ENCODE measurements around the gene EDC4. TPM values are rescaled to one million over a fixed set of nuclear protein-coding genes. Genes with fewer than 3 reads are reported as not detected.

EDC4 gene
- total RNA-seq, 2 experiments from 2014 or later: 134 to 145 TPM

GRCh38 chr16:67923414-67924116 is 50.7 kb downstream of the EDC4 start:
- no peak for DNase-seq
- peaks cover 8% of the 10 kb centered on the region for H3K4me1 Mint-ChIP-seq (ENCODE audit: low read depth)
- no peak overlapping the region for H3K4me3 Mint-ChIP-seq
- intact Hi-C loops (cut with DNase I, micrococcal nuclease): no loop called here
- Histone ChIP-seq H3K4me1 (ENCODE audit: insufficient read depth, low read length) (peaks cover 10% of the 10 kb centered on the region), H3K27me3 (ENCODE audit: control insufficient read depth in 1 of 2, insufficient read depth in 2 of 2, low read length in 2 of 2) (no peaks in the 10 kb centered on the region), H3K36me3 (ENCODE audit: insufficient read depth, low read length) (peaks cover 45% of the 10 kb centered on the region), H3K27ac (ENCODE audit: low read depth in 1 of 2, low read length in 2 of 2) (no peak overlapping the region), H3K9me3 (ENCODE audit: control insufficient read depth in 1 of 2, insufficient read depth in 1 of 2, low read length in 2 of 2) (no peaks in the 10 kb centered on the region), H3K4me3 (ENCODE audit: low read length) (no peak overlapping the region)
- POLR2A ChIA-PET: interaction anchor here (1.2 kb wide), 1 partner anchor 12 kb away, joined by 5 read pairs; the partner anchor contains the start of gene PSMB10
- no peaks in the 10 kb centered on the region for H3K9me3 Mint-ChIP-seq
- no peak for ATAC-seq (ENCODE audit: poor library complexity)
- peaks cover 20% of the 10 kb centered on the region for H3K36me3 Mint-ChIP-seq (ENCODE audit: low read depth)
- CTCF ChIA-PET: no interaction called here
- TF ChIP-seq, protein P1, sequence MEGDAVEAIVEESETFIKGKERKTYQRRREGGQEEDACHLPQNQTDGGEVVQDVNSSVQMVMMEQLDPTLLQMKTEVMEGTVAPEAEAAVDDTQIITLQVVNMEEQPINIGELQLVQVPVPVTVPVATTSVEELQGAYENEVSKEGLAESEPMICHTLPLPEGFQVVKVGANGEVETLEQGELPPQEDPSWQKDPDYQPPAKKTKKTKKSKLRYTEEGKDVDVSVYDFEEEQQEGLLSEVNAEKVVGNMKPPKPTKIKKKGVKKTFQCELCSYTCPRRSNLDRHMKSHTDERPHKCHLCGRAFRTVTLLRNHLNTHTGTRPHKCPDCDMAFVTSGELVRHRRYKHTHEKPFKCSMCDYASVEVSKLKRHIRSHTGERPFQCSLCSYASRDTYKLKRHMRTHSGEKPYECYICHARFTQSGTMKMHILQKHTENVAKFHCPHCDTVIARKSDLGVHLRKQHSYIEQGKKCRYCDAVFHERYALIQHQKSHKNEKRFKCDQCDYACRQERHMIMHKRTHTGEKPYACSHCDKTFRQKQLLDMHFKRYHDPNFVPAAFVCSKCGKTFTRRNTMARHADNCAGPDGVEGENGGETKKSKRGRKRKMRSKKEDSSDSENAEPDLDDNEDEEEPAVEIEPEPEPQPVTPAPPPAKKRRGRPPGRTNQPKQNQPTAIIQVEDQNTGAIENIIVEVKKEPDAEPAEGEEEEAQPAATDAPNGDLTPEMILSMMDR (IDR thresholded peaks at IDR 0.05): no peak
- no peaks in the 10 kb centered on the region for H3K27me3 Mint-ChIP-seq
- no peak overlapping the region for H3K27ac Mint-ChIP-seq

DNA sequence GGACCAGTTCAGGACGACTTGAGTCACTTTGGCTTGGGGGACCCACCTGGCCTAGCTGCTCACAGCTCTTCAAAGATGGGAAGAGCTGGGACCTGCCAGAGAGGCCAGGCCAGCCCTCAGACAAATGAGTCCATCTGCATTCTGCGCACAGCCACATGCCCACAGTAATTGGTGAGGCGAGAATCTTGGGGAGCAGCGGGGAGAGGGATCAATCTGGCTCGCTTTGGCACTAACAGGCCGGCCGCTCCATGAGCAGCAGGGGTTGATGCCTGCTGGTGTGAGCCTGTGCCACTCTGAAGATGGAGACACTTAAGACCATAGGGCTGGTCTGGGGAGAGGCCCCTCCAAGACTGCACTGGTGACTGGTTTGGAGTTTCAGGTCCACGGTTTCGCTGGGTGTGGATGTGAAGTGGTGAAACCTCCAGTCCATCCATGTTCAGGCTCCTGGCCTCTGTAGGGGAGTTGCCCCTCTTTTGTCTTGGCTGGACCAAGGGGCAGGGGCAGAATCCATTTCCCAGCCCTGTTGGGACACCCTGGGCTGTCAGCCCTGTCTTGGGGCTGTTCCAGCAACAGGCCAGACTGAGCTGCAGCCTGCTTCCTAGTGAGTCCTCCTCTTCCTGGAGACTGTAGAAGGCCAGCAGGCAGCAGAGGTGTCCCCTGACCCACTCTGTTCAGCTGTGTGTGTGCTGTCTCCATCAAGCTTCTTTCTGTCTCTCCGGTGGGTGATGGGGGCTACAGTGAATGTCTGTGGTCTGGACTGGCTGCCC is 51.5 kb downstream of the EDC4 start:
- TF ChIP-seq, protein P1 (IDR thresholded peaks at IDR 0.05): no peak
- POLR2A ChIA-PET: interaction anchor here (0.7 kb wide), 1 partner anchor 15 kb away, joined by 3 read pairs; no protein-coding TSS in a partner anchor
- intact Hi-C loops (cut with DNase I, micrococcal nuclease): no loop called here
- DNase-seq: no peak
- Mint-ChIP-seq H3K36me3 (ENCODE audit: low read depth) (peaks cover 21% of the 10 kb centered on the region), H3K9me3 (no peaks in the 10 kb centered on the region), H3K4me3 (no peak overlapping the region), H3K27me3 (no peaks in the 10 kb centered on the region), H3K4me1 (ENCODE audit: low read depth) (peaks cover 9% of the 10 kb centered on the region), H3K27ac (no peak overlapping the region)
- Histone ChIP-seq H3K36me3 (ENCODE audit: insufficient read depth, low read length) (peaks cover 50% of the 10 kb centered on the region), H3K27ac (ENCODE audit: low read depth in 1 of 2, low read length in 2 of 2) (no peak overlapping the region), H3K9me3 (ENCODE audit: control insufficient read depth in 1 of 2, insufficient read depth in 1 of 2, low read length in 2 of 2) (no peaks in the 10 kb centered on the region), H3K27me3 (ENCODE audit: control insufficient read depth in 1 of 2, insufficient read depth in 2 of 2, low read length in 2 of 2) (no peaks in the 10 kb centered on the region), H3K4me3 (ENCODE audit: low read length) (no peak overlapping the region), H3K4me1 (ENCODE audit: insufficient read depth, low read length) (peaks cover 12% of the 10 kb centered on the region)
- CTCF ChIA-PET: interaction anchor here (1.3 to 2.0 kb wide), 3 partner anchors 41 to 403 kb away, joined by 4 to 8 read pairs (median 5); no protein-coding TSS in a partner anchor
- no peak for ATAC-seq (ENCODE audit: poor library complexity)

DNA sequence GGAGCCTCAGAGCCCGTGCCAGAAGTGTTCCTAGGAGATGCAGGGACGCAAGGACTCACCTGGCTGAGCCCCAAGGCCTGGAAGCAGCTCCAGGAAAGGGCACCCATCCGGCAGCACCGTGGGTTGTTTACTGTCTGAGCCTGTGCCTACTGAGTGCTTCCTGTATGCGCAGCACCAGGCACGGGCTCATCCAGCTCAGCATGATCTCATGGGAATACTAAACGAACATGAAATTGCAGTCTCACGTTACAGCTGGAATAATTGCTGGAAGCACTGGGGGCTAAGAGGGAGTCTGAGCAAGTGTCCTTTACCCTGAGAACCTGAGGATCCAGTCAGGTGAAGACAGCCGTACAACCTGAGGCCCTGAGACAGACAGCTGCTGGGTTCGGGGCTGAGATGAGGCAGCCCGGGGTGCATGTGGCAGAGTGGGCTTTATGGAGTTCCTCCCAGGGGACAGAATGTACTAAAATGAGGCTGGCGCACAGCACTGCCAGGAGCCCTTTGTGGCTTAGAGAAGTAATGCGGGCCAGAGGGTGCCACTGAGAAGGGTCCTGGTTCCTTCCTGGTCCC is 53.4 kb downstream of the EDC4 start:
- no peak overlapping the region for H3K27ac Mint-ChIP-seq
- CTCF ChIA-PET: interaction anchor here (1.0 to 2.0 kb wide), 2 partner anchors 110 kb away, joined by 4 to 8 read pairs; no protein-coding TSS in a partner anchor
- ATAC-seq (ENCODE audit: poor library complexity) (no peak), DNase-seq (peak in 1 of 14 experiments; percentile 6)
- H3K27me3 Mint-ChIP-seq: no peaks in the 10 kb centered on the region
- no peaks in the 10 kb centered on the region for H3K9me3 Mint-ChIP-seq
- POLR2A ChIA-PET: interaction anchor here (1.3 kb wide), 1 partner anchor 9 kb away, joined by 5 read pairs; no protein-coding TSS in a partner anchor
- peaks cover 56% of the 10 kb centered on the region for H3K36me3 ChIP-seq (ENCODE audit: insufficient read depth, low read length)
- H3K4me3 Mint-ChIP-seq: no peak overlapping the region
- peaks cover 9% of the 10 kb centered on the region for H3K4me1 Mint-ChIP-seq (ENCODE audit: low read depth)
- no peak overlapping the region for H3K27ac ChIP-seq (ENCODE audit: low read depth in 1 of 2, low read length in 2 of 2)
- peaks cover 31% of the 10 kb centered on the region for H3K36me3 Mint-ChIP-seq (ENCODE audit: low read depth)
- intact Hi-C loops (cut with DNase I, micrococcal nuclease): no loop called here
- H3K9me3 ChIP-seq (ENCODE audit: control insufficient read depth in 1 of 2, insufficient read depth in 1 of 2, low read length in 2 of 2): no peaks in the 10 kb centered on the region
- H3K4me1 ChIP-seq (ENCODE audit: insufficient read depth, low read length): peaks cover 12% of the 10 kb centered on the region
- no peaks in the 10 kb centered on the region for H3K27me3 ChIP-seq (ENCODE audit: control insufficient read depth in 1 of 2, insufficient read depth in 2 of 2, low read length in 2 of 2)
- TF ChIP-seq, protein P1 (IDR thresholded peaks at IDR 0.05): no peak
- H3K4me3 ChIP-seq (ENCODE audit: low read length): no peak overlapping the region
